GM23338 (cell line): ENCODE measurements around the gene PTPRJ. TPM values are rescaled to one million over a fixed set of nuclear protein-coding genes. Genes with fewer than 3 reads are reported as not detected.
A peak's percentile ranks its signal among the peaks of the same experiment; 100 is the strongest.

Experiments used
- ATAC-seq: fragments of 200-7000 bp; cut with Tn5 transposase; 3 replicates; pipeline ENCODE4 v1.9.1; 2020
- DNase-seq: peaks from one replicate; pipeline ENCODE4 v3.0.0-alpha.2; 2015; ENCODE audit warnings: low spot score
- H2AFZ ChIP-seq: fragments of 200-600 bp; sonication (generic); 2 replicates; pipeline ENCODE4 v1.8.0; 2016; ENCODE audit warnings: antibody characterized with exemption, mild to moderate bottlenecking, moderate library complexity
- H3F3A ChIP-seq: fragments of 200-600 bp; sonication (generic); replicated peaks from 2 replicates; pipeline ENCODE4 v1.8.0; 2017; ENCODE audit warnings: antibody characterized with exemption, mixed run types, low read depth
- H3K27ac ChIP-seq: fragments of 200-600 bp; sonication (generic); 2 replicates; pipeline ENCODE4 v1.6.1; 2016; ENCODE audit warnings: low read depth
- H3K27me3 ChIP-seq: fragments of 200-600 bp; sonication (generic); 2 replicates; pipeline ENCODE4 v1.8.0; 2016; ENCODE audit warnings: mild to moderate bottlenecking, mixed run types, moderate library complexity; ENCODE audit not compliant: insufficient read depth
- H3K36me3 ChIP-seq: fragments of 200-600 bp; sonication (generic); 2 replicates; pipeline ENCODE4 v1.8.0; 2016; ENCODE audit warnings: mild to moderate bottlenecking; ENCODE audit not compliant: insufficient read depth
- H3K4me1 ChIP-seq: fragments of 200-600 bp; sonication (generic); 2 replicates; pipeline ENCODE4 v1.8.0; 2016; ENCODE audit warnings: mild to moderate bottlenecking, moderate library complexity; ENCODE audit not compliant: insufficient read depth
- H3K4me2 ChIP-seq: fragments of 200-600 bp; sonication (generic); 2 replicates; pipeline ENCODE4 v1.7.1; 2017; ENCODE audit warnings: mixed run types
- H3K4me3 ChIP-seq: fragments of 200-600 bp; sonication (generic); 2 replicates; pipeline ENCODE4 v1.6.1; 2016; ENCODE audit warnings: mixed run types
- H3K79me2 ChIP-seq: fragments of 200-600 bp; sonication (generic); replicated peaks from 2 replicates; pipeline ENCODE4 v1.8.0; 2017; ENCODE audit warnings: mild to moderate bottlenecking; ENCODE audit not compliant: insufficient read depth
- H3K9me2 ChIP-seq: fragments of 200-600 bp; sonication (generic); 2 replicates; pipeline ENCODE4 v1.8.0; 2017; ENCODE audit not compliant: insufficient read depth
- H4K20me1 ChIP-seq: fragments of 200-600 bp; sonication (generic); replicated peaks from 2 replicates; pipeline ENCODE4 v1.8.0; 2017; ENCODE audit warnings: mild to moderate bottlenecking; ENCODE audit not compliant: insufficient read depth
- H3K27ac Mint-ChIP-seq: 2 replicates; pipeline ENCODE4 v1.8.0; 2020; ENCODE audit warnings: inconsistent platforms, mild to moderate bottlenecking, moderate library complexity, mixed read lengths
- H3K27me3 Mint-ChIP-seq: 3 replicates; pipeline ENCODE4 v1.8.0; 2022; ENCODE audit warnings: low read depth, mild to moderate bottlenecking, moderate library complexity, mixed read lengths, inconsistent platforms; ENCODE audit not compliant: insufficient read depth, poor library complexity
- H3K36me3 Mint-ChIP-seq: 3 replicates; pipeline ENCODE4 v1.8.0; 2021; ENCODE audit warnings: low read depth, mild to moderate bottlenecking, inconsistent platforms, moderate library complexity, mixed read lengths
- H3K4me1 Mint-ChIP-seq: 3 replicates; pipeline ENCODE4 v1.8.0; 2020; ENCODE audit warnings: mild to moderate bottlenecking, inconsistent platforms, mixed read lengths
- H3K4me3 Mint-ChIP-seq: 3 replicates; pipeline ENCODE4 v1.8.0; 2021; ENCODE audit warnings: moderate library complexity, mild to moderate bottlenecking, inconsistent platforms, mixed read lengths
- H3K9me3 Mint-ChIP-seq: 3 replicates; pipeline ENCODE4 v1.8.0; 2020; ENCODE audit warnings: moderate library complexity, mild to moderate bottlenecking, inconsistent platforms, mixed read lengths
- CTCF ChIP-seq, 2 experiments: fragments of 200-600 bp in 1 of 2; sonication (generic) in 1 of 2; conservative IDR thresholded peaks; 2 replicates each; pipeline versions ENCODE4 v1.5.1 to v1.6.1; 2016 to 2017; ENCODE audit warnings: antibody characterized with exemption in 2 of 2, low read depth in 2 of 2, mild to moderate bottlenecking in 2 of 2, moderate library complexity in 1 of 2
- EZH2phosphoT487 ChIP-seq: fragments of 200-600 bp; sonication (generic); IDR thresholded peaks from one replicate; pipeline ENCODE4 v1.8.1; 2018; ENCODE audit warnings: antibody characterized with exemption; ENCODE audit not compliant: unreplicated experiment
- NANOG ChIP-seq: IDR thresholded peaks from 2 replicates; pipeline ENCODE4 v1.6.1; 2016; ENCODE audit warnings: antibody characterized with exemption, borderline replicate concordance
- POLR2AphosphoS5 ChIP-seq: IDR thresholded peaks from 2 replicates; pipeline ENCODE4 v1.6.1; 2016; ENCODE audit warnings: antibody characterized with exemption, low read depth
- REST ChIP-seq: IDR thresholded peaks from one replicate; pipeline ENCODE4 v1.6.1; 2018; ENCODE audit warnings: antibody characterized with exemption; ENCODE audit not compliant: unreplicated experiment
- STAT1 ChIP-seq: IDR thresholded peaks from one replicate; pipeline ENCODE4 v1.6.1; 2016; ENCODE audit warnings: antibody characterized with exemption; ENCODE audit not compliant: unreplicated experiment
- polyA plus RNA-seq: library from polyadenylated mRNA; unstranded; fragments of >200 nt; fragmentation: Nextera tagmentation; extraction: Ambion mirVana; gene quantifications from 2 replicates; pipeline ENCODE4 v1.2.1, GENCODE V29; 2016
- total RNA-seq: library from RNA; depleted of rRNA; stranded (reverse); fragments of >200 nt; shearing (Covaris generic); gene quantifications from 2 replicates; pipeline ENCODE4 v1.2.3, GENCODE V29; 2014

The PTPRJ gene
- total and polyA plus RNA-seq, 2 experiments from 2014 or later = 4.2 to 16.0 TPM

GRCh38 chr11:47980907-47981621, 705 bp downstream of the PTPRJ start:
- Histone ChIP-seq H2AFZ (no peak overlapping the region; the same call in 1 of the 2 replicates), H3K4me1 (peaks cover 3% of the 10 kb centered on the region; the same call in 1 of the 2 replicates), H3K27me3 (peaks cover 26% of the 10 kb centered on the region), H3K4me2 (peak overlapping the region; percentile 96), H3K79me2 (peaks cover 36% of the 10 kb centered on the region), H3K4me3 (peak overlapping the region; percentile 76), H3K36me3 (no peaks in the 10 kb centered on the region; the same call in 1 of the 2 replicates), H4K20me1 (0 out of 2 replicates have a peak, but pooled peaks cover 3% of the 10 kb centered on the region), H3K9me2 (no peaks in the 10 kb centered on the region), H3K27ac (no peak overlapping the region), H3F3A (peaks cover 12% of the 10 kb centered on the region)
- H3K9me3 Mint-ChIP-seq = no peaks in the 10 kb centered on the region
- no peak overlapping the region for H3K27ac Mint-ChIP-seq
- DNase-seq (peak; percentile 83), ATAC-seq (peak; percentile 67)
- peak in 1 of 2 experiments; percentile 1; a peak in 1 of 4 replicates for TF ChIP-seq CTCF (conservative IDR thresholded peaks at IDR 0.05; ENCODE audit: low read depth in 2 of 2)
- no peak for TF ChIP-seq NANOG
- H3K27me3 Mint-ChIP-seq = peaks cover 14% of the 10 kb centered on the region
- H3K4me3 Mint-ChIP-seq = peak overlapping the region; percentile 82
- H3K4me1 Mint-ChIP-seq = peaks cover 23% of the 10 kb centered on the region
- H3K36me3 Mint-ChIP-seq = no peaks in the 10 kb centered on the region; the same call in 2 of the 3 replicates

DNA sequence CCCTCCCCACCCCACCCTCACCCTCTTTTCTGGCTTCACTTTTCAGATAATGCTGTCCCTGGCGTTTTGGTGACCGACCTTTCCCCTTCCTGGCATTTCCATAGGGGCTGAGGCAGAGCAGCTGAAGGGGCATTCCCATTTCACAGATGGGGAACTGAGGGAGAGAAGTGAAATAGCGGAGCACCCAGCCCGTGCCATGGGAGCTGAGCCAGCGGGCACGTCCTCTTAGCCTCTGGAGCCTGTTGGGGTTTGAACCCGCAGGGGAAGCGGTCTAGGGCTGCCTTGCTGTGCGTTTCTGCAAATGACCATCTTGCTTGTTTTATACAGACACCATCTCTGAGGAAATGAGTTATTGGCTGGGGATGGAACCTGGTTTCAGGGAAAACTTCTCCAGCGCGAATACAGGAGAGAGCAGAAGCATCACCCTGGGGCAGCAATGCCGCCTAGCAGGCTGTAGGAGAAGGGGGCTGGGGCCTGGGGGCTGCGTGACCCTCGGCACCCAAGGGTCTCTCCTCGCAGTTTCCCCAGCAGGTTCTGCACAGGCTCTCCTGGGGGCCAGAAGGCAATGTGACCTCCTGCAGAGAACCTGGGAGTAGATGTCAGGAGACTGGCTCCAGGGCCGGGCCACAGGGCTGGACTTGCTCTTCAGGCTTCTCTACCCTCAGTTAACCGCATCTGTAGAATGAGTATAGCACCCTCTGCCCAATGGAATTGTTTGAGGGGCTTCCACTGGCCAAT, 1.5 kb downstream of the PTPRJ start:
- DNase-seq (no peak), ATAC-seq (no peak)
- Mint-ChIP-seq H3K27ac (no peak overlapping the region), H3K9me3 (no peaks in the 10 kb centered on the region), H3K27me3 (peaks cover 14% of the 10 kb centered on the region), H3K4me3 (peak overlapping the region; percentile 82), H3K36me3 (no peaks in the 10 kb centered on the region; the same call in 2 of the 3 replicates), H3K4me1 (peaks cover 25% of the 10 kb centered on the region)
- no peaks in the 10 kb centered on the region for H3K9me2 ChIP-seq
- peaks cover 43% of the 10 kb centered on the region for H3K79me2 ChIP-seq
- H3K4me2 ChIP-seq = peak overlapping the region; percentile 96
- H3K4me1 ChIP-seq = peaks cover 3% of the 10 kb centered on the region; the same call in 1 of the 2 replicates
- H4K20me1 ChIP-seq = 0 out of 2 replicates have a peak, but pooled peaks cover 3% of the 10 kb centered on the region
- peak overlapping the region; percentile 76 for H3K4me3 ChIP-seq
- peaks cover 26% of the 10 kb centered on the region for H3K27me3 ChIP-seq
- peaks cover 13% of the 10 kb centered on the region for H3F3A ChIP-seq
- H3K36me3 ChIP-seq = no peaks in the 10 kb centered on the region; the same call in 1 of the 2 replicates
- H2AFZ ChIP-seq = no peak overlapping the region
- no peak overlapping the region for H3K27ac ChIP-seq
- TF ChIP-seq POLR2AphosphoS5 (no peak), CTCF (conservative IDR thresholded peaks at IDR 0.05; ENCODE audit: low read depth in 2 of 2) (no peak), REST (no peak), EZH2phosphoT487 (no peak), NANOG (no peak), STAT1 (no peak)
